GM19351 (cell line): Measurements from ENCODE around the gene TRERF1.
A peak's percentile ranks its signal among the peaks of the same experiment; 100 is the strongest.
"Not testable (repeated sequence)": the region's sequence is repeated elsewhere in the genome, so short reads cannot be mapped to it uniquely, and the experiment has no call there.

ENCODE experiments used
- ATAC-seq: cut with Tn5 transposase; IDR thresholded peaks from one replicate; pipeline ENCODE4 v1.9.1; 2021; ENCODE audit warnings: mild to moderate bottlenecking, moderate library complexity; ENCODE audit not compliant: unreplicated experiment

The TRERF1 gene

GRCh38 chr6:42452171-42453030 is 675 bp upstream of the TRERF1 start:
- ATAC-seq: peak; percentile 34

GRCh38 chr6:42450477-42451332 is 1.0 kb downstream of the TRERF1 start:
- ATAC-seq: no peak

GRCh38 chr6:42449917-42450476 is 1.7 kb downstream of the TRERF1 start:
- ATAC-seq: no peak

- no peak for ATAC-seq
Measured at GRCh38 chr6:42448927-42449659, 2.6 kb downstream of the TRERF1 start.

GRCh38 chr6:42448391-42448790 is 3.3 kb downstream of the TRERF1 start:
- no peak for ATAC-seq

GRCh38 chr6:42446996-42447395 is 4.7 kb downstream of the TRERF1 start:
- no peak for ATAC-seq

- ATAC-seq: no peak
Measured at GRCh38 chr6:42446370-42446769, 5.4 kb downstream of the TRERF1 start.

- ATAC-seq: not testable (repeated sequence)
Measured at GRCh38 chr6:42445955-42446354, 5.8 kb downstream of the TRERF1 start.

GRCh38 chr6:42443312-42444060 is 8.2 kb downstream of the TRERF1 start:
- ATAC-seq: no peak

GRCh38 chr6:42441697-42442081 is 10.0 kb downstream of the TRERF1 start:
- no peak for ATAC-seq

- no peak for ATAC-seq
Measured at GRCh38 chr6:42440778-42441696, 10.7 kb downstream of the TRERF1 start.

- ATAC-seq: no peak
Measured at GRCh38 chr6:42440027-42440426, 11.7 kb downstream of the TRERF1 start.

- ATAC-seq: no peak
Measured at GRCh38 chr6:42436825-42437224, 14.9 kb downstream of the TRERF1 start.

GRCh38 chr6:42434237-42434636 is 17.5 kb downstream of the TRERF1 start:
- ATAC-seq: no peak

- no peak for ATAC-seq
Measured at GRCh38 chr6:42433409-42433808, 18.3 kb downstream of the TRERF1 start.

- ATAC-seq: no peak
Measured at GRCh38 chr6:42431877-42432276, 19.8 kb downstream of the TRERF1 start.

GRCh38 chr6:42431356-42431755 is 20.4 kb downstream of the TRERF1 start:
- no peak for ATAC-seq

- ATAC-seq: no peak
Measured at GRCh38 chr6:42429836-42430235, 21.9 kb downstream of the TRERF1 start.

- ATAC-seq: no peak
Measured at GRCh38 chr6:42429042-42429585, 22.6 kb downstream of the TRERF1 start.
